HUES64 (cell line): ENCODE results near the gene KLRF2.

Experiments used
- H3K27ac ChIP-seq: 2 replicates; pipeline ENCODE4 v1.7.0; 2013; ENCODE audit warnings: low read depth, low read length, inconsistent platforms
- H3K27me3 ChIP-seq: 2 replicates; pipeline ENCODE4 v1.6.1; 2013; ENCODE audit warnings: mild to moderate bottlenecking, low read length; ENCODE audit not compliant: insufficient read depth
- H3K36me3 ChIP-seq: 2 replicates; pipeline ENCODE4 v1.6.1; 2013; ENCODE audit warnings: mild to moderate bottlenecking, low read length; ENCODE audit not compliant: insufficient read depth
- H3K4me1 ChIP-seq: 2 replicates; pipeline ENCODE4 v1.6.1; 2013; ENCODE audit warnings: mild to moderate bottlenecking, low read length, moderate library complexity; ENCODE audit not compliant: insufficient read depth
- H3K4me3 ChIP-seq: 2 replicates; pipeline ENCODE4 v1.5.1; 2013; ENCODE audit warnings: mild to moderate bottlenecking, low read length, moderate library complexity
- H3K9ac ChIP-seq: 2 replicates; pipeline ENCODE4 v1.6.1; 2013; ENCODE audit warnings: mild to moderate bottlenecking, low read depth, low read length
- H3K9me3 ChIP-seq: 2 replicates; pipeline ENCODE4 v1.6.1; 2013; ENCODE audit warnings: low read depth, low read length; ENCODE audit not compliant: insufficient read depth
- WGBS: fragments of 150-250, 120-280 bp; methylation state at CpG from one replicate; pipeline ENCODE4 v1.1.7; 2013; ENCODE audit warnings: missing lambda C conversion rate; 5-methylcytosine and 5-hydroxymethylcytosine counted together

Gene KLRF2

GRCh38 chr12:9940375-9940774 lies 59.1 kb downstream of the KLRF2 start:
- no peaks in the 10 kb centered on the region for H3K4me1 ChIP-seq
- no peak overlapping the region for H3K27ac ChIP-seq
- H3K9ac ChIP-seq: no peak overlapping the region
- no peaks in the 10 kb centered on the region for H3K36me3 ChIP-seq
- no peak overlapping the region for H3K4me3 ChIP-seq
- 59% methylated on average over 2 of the region's 2 CpGs for WGBS
- H3K9me3 ChIP-seq: no peaks in the 10 kb centered on the region
- H3K27me3 ChIP-seq: no peaks in the 10 kb centered on the region

GRCh38 chr12:9941838-9942237 lies 60.5 kb downstream of the KLRF2 start:
- Histone ChIP-seq H3K4me3 (no peak overlapping the region), H3K9ac (no peak overlapping the region), H3K9me3 (no peaks in the 10 kb centered on the region), H3K36me3 (no peaks in the 10 kb centered on the region), H3K27me3 (no peaks in the 10 kb centered on the region), H3K4me1 (no peaks in the 10 kb centered on the region), H3K27ac (no peak overlapping the region)
- WGBS: no CpG with 5 or more reads among the region's 1 CpG

- 89% methylated on average over 19 of the region's 19 CpGs for WGBS
- Histone ChIP-seq H3K36me3 (no peaks in the 10 kb centered on the region), H3K27me3 (no peaks in the 10 kb centered on the region), H3K4me1 (no peaks in the 10 kb centered on the region), H3K9me3 (no peaks in the 10 kb centered on the region), H3K9ac (no peak overlapping the region; the same call in 1 of the 2 replicates), H3K27ac (no peak overlapping the region), H3K4me3 (no peak overlapping the region)
These were observed 62.0 kb downstream of the KLRF2 start for GRCh38 chr12:9943240-9943639.

GRCh38 chr12:9944391-9944790 lies 63.1 kb downstream of the KLRF2 start:
- Histone ChIP-seq H3K9ac (no peak overlapping the region), H3K4me1 (no peaks in the 10 kb centered on the region), H3K27me3 (no peaks in the 10 kb centered on the region), H3K9me3 (no peaks in the 10 kb centered on the region), H3K27ac (no peak overlapping the region), H3K36me3 (no peaks in the 10 kb centered on the region), H3K4me3 (no peak overlapping the region)
- WGBS: 94% methylated on average over 1 of the region's 2 CpGs
